Heart left ventricle (tissue), 13 donors: ENCODE data around the gene RBM38.

Source experiments
- CTCF ChIP-seq, 12 donors: fragments of 200-600 bp; sonication (generic) in 4 of 12; IDR thresholded peaks; one replicate each; pipeline versions ENCODE4 v1.5.0 to v1.8.0; 2018 to 2022; ENCODE audit warnings: antibody characterized with exemption in 12 of 12, mild to moderate bottlenecking in 5 of 12
- POLR2A ChIP-seq, 2 donors: fragments of 450-650 bp; IDR thresholded peaks; one replicate each; pipeline ENCODE4 v1.6.1; 2017; ENCODE audit warnings: antibody characterized with exemption in 2 of 2, mild to moderate bottlenecking in 2 of 2, moderate library complexity in 2 of 2
- donor health status: ischemic (EF 13 %, LVEDD 7.1; RV severe dilation, severe dysfunction).
- donor health status: DM: no; HTN: yes; CAD: no.
- donor health status: DM: no; HTN: no; CAD: no.
- donor health status: ischemic (EF 25% LVEDD 6.9; RV normal size, moderate dysfunction).
- donor health status: ischemic (EF 25% LVEDD 5.7; RV mildly dilated, moderate dysfunction).
- donor health status: ischemic (EF 35%, LVEDD 5.7; RV mildly dilated, moderate dysfunction).
- donor health status: nonischemic (EF 11% LVEDD 7.7; RV severe dilation, severe dysfunction).
- donor health status: DM: yes; HTN: yes; CAD: no.
- donor health status: PGD.
- donor health status: ischemic (EF 29% LVEDD 5.4; RV normal size, mild dysfunction).
- donor health status: nonischemic (EF 23%, LVEDD 6.1; RV moderate dilation, normal function).

DNA sequence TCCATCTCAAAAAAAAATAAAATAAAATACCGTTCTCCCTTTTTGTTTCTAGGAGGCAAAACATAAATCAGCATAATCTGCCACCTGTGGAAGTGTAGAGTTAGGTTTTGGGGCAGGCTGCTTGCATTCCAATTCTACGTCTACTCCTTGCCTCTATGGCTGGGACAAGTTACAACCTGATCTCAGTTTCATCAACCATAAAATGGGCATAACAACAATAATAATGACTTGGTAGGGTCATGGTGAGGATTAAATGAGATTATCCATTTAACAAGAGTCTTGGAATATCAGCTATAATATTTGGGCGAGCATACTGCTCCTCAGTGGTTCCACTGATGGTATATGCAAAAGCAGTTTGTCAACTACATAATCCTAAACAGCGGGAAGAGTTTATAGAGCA is 43.8 kb upstream of the RBM38 start:
- TF ChIP-seq CTCF (IDR thresholded peaks at IDR 0.05) (no peak), POLR2A (IDR thresholded peaks at IDR 0.05) (no peak)
